NCI-H1417 treated with DMSO at 0.1 percent for 48 hours (cell line): ENCODE results near the gene MACROD2.
"Not testable (repeated sequence)": the region's sequence is repeated elsewhere in the genome, so short reads cannot be mapped to it uniquely, and the experiment has no call there.

Source experiments
- DNase-seq: peaks from one replicate; lab custom pipeline; 2025; lab: John Stamatoyannopoulos, UW

The MACROD2 gene

DNA sequence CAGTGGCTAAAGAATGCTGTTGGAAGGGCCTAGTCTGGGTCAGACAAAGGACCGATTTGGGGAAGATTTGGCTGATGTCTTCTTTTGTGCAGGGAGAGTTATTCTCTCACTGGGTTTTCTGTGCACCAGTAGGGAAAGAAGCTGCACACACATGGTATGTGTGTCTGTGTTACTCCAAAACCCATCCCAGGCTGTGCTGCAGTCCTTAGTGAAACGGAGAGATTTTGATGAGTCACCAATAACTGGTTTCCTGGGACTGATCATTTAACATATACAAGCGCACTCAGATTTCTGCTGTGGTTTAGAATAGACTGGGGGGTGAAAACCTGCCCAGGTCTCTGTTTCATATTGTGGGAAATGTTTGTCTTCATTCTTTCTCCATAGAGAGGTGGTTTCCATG is 1528.1 kb downstream of the MACROD2 start:
- DNase-seq = no peak

DNA sequence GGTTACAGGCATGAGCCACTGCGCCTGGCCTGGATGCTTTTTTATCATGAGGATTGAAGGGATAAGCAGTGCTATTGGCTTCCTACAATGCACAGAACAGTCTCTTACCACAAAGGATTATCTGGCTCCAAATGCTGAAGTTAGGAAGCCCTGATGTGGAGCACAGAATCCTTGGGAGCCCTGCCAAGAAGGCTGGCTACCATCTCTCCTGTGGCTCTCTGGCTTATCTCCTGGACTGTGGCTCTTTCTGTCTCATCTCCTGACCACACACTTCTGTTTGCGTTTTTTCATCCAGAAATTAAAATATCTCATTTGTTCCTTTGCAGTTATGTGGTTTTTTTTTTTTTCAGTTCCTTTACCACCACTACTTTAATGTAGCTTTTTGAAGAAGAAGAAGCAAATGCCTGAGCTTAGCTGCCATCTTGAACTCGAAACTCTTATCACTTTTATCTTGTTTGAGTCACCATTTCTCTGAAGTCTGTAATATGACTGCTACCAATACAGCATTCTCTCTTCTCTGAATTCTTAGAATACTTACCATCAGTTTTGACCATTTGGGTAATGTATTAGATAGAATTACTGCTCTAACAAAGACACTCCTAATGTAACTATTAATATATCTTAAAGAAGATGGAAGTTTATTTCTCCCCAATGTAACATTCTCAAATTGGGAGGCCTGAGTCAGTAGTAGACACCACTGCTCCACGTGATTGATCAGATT is 1533.2 kb downstream of the MACROD2 start:
- DNase-seq = no peak

DNA sequence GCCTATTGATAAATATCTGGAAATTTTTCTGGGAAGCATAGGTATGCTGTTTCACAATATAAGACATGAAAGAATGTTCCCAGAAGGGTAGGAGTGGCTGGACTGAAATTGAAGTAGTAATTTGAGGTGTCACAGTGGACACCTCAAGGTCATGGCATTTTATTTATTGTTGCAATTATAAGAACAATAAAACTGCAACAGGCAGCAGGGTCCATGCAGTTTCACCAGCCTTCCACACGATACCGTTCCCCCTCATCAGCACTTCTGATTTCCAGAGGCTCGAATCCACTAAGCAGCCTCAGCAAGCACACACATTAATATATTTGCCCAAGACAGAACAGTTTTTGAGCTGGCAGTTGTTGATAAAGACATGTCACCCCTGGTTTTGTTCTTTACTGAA is 1540.5 kb downstream of the MACROD2 start:
- DNase-seq = no peak

DNA sequence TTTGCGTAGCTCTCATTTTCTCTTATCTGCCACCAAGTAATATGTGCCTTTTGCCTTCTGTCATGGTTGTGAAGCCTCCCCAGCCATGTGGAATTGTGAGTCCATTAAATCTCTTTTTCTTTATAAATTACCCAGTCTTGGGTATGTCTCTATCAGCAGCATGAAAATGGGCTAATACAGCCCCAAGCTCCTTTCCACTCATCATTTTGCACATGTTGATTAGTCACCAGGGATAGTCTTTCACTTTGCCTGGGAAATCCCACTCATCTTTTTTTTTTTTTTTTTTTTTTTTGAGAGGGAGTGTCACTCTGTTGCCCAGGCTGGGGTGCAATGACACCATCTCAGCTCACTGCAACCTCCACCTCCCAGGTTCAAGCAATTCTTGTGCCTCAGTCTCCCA is 1541.9 kb downstream of the MACROD2 start:
- not testable (repeated sequence) for DNase-seq

DNA sequence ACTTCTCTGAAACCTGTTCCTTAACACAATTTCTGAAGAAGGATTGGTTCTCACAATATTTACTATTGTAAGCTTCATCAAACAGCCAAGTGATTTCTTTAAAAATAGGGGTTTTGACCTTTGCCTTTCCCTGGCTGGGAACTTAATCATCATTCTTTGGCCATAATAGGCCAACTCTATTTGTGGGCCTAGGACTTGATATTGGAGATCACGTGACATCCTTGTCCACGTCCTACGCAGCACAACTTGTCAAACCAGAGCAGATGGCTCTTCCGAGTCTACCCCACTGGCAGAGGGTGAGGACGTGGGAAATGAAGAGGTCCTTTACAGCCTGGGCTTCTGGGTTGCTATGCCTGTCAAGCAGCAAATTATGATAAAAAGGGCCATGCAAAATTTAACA is 1547.3 kb downstream of the MACROD2 start:
- DNase-seq = no peak

DNA sequence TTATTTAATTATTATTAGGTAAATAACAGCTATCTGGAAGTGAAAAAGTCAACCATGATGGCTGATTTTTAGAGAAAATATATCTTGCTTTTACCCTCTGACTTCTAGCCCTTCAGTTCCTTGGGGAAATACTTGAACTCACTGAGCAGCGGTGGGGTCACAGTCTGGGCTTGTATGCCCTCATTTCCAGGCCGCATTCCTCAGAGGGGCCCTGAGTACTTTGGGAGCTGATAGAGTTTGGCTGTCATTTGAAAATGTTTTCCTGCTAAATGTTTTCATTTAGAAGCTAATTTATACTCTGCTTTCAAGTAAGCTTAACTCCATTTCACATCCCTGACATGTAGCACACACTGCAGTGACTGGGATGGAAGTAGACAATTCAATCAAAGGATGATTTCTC is 1549.4 kb downstream of the MACROD2 start:
- no peak for DNase-seq

DNA sequence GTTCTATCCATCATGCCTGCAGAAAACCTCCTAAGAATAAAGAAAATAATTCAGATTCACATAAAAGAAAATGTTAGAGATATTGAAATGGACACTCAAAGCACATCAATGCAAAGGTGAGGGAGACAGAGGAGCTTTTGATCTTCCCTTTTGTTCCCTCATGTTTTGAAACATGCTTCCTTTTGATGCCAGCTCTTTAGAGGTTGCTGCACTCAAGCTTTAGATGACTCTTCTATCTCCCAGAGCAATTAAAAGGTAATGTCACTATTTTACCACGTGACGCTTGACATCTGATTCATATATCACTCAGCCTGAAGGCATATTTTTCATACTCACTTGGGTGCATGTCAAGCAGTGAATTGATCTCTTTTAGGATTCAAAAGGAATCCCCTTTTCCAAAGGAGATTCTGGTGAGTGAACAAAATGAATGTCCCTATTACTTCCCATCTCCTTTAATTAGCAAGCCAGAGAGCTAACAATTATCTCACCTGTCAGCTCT is 1551.3 kb downstream of the MACROD2 start:
- DNase-seq = no peak

DNA sequence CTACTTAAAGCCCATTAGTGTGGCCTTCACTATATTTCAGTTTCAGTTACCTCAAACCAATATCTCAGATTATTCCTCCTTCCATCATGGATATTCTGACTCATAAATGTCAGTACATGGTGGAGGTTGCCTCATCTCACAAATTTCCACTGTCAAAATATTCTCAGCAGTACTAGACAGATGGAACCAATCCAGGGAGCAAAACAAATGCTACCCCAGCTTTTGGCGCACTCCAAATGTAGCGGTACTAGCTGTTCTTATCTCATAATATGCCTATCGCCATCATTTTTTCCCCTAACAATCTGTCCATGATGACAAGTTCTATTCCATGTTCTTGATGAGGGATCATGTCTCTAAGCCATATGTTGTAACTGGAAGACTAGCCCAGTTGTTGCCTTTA is 1551.8 kb downstream of the MACROD2 start:
- no peak for DNase-seq

DNA sequence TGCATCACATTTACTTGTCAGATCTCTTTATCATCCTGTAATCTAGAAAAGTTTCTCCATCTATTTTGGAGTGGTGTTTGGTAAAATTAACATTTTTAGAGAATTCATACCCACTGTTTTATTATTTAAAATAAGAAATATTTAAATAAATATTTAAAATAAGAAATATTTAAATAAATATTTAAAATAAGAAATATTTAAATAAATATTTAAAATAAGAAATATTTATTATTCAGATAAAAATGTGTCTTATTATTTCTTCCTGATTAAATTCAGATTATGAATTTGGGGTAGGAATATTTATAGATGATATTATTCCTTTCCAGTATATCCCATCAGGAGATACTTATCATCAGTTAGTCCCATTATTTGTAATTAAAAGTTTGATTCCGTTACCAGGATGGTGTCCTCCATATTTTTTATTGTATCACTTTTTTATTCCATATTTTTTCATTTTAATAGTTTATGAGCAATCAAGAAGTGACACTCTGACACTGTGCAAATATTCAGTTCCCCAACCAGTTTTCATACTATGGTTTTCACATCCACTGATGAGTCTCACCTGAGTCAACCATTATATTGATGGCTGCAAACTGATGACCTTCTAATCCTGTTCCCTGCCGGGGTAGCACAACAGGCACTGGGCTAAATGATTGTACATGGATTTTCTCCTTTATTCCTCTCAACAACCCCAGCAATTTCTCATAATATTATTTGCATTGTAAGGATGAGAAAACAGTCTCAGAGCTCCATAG is 1555.0 kb downstream of the MACROD2 start:
- no peak for DNase-seq

DNA sequence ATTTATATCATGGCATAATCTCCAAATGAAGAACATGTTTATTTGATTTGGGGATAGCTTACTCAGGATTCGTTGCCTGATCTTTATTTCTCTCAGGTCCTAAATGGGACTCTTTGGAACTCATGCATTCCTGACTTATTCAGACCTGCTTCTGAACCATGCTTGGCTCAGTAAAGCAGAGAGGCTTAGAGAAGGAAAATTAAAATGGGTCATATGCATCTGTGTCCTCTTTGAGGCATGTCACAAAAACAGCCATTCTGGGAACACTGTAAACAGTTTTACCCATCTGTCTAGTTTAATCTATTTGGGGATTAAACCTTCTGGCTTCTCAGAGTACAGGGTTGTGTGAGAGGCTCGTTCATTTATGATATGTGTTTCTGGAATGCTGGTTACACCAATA is 1560.6 kb downstream of the MACROD2 start:
- no peak for DNase-seq

DNA sequence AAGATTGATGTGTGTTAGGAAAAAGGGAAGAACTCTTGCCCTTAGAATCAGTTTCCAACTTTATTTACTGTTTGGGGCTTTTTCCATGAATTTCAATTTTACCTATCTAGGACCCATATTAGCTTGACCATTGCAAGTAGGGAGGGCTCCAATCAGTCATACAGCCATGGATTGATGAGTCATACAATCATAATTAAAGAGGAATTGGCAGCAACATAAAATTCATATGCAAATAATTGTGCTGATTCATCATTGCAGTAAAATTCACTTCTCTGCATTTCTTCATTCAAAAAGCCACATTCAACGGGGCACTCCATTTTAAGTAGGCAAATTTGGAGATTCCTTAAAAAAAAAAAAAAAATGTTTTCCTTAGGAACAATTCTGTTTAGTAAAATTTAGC is 1561.6 kb downstream of the MACROD2 start:
- DNase-seq = no peak

DNA sequence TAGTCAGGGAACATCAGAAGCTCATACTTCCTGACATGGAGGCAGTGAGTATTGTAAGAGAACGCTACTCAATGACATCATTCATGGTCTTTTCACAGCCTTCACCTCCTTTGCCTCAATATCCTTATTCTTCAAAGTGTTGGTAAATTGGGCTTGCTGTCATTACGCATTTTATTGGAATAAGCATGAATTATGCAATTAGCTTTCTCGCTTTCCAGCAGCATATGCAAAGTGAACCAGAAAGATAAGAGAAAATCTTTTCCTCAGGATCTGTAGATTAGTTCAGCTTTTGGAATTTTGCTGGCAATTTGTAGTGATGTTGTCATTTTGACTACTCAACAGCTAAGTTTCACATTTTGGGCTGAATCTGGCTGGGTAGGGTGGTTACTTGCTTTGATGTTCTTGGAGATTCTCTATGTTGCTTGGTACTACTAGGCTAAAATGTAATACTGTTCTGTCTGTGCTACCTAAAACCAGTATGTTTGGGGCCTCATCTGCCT is 1565.8 kb downstream of the MACROD2 start:
- DNase-seq = no peak

DNA sequence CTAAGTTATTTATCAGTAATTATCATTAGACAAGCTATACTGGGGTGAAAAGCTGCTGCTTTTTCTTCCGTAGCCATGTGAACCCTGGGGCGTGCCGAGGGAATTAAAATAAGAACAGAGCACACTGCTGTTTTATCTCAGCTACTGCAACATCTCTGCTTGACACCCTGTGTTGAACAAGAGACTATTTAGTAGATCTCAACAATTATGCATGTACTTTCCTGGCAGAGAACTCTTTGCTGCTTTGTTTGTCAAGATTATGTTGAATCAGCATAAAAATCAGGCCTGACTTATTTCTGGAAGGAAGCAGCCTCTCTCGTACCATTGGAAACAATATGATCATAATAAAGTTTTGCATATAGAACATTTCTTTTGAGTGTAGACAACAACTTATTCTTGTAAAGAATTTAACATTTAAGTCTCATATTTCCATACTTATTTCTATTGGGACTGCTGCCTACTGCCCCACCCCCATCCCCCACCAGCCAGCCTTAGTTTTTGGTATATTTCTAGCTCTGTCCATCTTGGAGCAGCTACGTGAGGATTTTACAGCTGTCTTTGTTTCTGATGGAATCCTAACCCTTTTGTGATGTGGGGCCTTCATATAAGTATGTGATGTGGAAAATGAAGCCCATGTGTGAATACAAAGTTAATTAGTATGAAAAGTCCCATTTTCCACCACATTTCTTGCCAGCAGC is 1566.5 kb downstream of the MACROD2 start:
- no peak for DNase-seq

DNA sequence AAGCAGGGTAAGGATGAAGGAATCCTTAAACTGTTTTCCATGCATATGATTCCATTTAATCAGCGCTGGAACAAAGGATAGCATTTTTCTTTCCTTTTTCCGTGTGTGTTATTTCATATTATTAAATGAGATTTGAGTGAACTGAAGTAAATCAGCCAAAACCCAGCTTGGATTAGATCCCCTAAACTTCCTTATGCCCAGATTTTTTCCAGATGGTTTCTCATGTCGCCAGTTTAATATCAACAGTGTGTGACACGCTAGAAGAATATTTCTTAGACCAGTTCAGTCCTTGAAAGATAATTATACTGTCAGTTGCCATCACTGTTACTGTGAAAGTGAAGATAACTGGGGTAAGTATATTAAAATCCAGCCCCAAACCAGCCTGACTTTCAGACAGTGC is 1568.5 kb downstream of the MACROD2 start:
- DNase-seq = no peak

DNA sequence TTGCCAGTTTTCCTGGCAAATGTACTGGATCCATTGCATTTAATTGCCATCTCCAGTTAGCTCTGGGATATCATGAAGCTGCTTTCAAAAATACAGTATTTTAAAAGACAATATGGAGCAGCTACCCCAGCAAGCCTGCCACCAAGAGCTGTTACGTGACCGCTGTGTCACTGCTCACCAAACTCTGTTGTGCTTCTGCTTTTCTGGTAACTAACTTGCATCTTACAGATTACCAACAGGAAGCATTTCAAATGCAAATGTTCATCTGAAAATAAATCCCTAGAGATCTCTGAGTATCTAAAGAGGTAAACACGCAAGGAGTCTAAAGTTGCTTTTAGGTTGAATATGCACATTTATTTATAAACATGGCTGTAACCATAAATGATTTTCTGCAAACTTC is 1569.7 kb downstream of the MACROD2 start:
- DNase-seq = no peak

DNA sequence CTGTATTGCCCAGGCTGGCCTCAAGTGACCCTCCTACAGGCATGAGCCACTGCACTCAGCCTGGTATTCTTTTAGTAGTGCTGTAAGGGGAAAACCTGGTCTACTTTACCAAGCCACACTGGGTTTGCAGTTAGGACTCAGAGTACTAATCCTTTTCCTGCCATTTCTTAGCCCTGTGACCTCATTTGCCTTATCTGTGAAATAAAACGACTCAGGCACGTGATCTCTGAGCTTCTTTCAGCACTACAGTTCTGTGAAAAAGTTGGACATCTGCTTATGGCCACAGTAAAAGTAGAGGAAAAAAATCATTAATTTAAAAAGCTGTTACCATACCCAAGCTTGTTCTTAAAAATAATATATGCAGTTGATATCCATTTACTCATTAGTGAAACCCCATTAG is 1570.5 kb downstream of the MACROD2 start:
- no peak for DNase-seq

DNA sequence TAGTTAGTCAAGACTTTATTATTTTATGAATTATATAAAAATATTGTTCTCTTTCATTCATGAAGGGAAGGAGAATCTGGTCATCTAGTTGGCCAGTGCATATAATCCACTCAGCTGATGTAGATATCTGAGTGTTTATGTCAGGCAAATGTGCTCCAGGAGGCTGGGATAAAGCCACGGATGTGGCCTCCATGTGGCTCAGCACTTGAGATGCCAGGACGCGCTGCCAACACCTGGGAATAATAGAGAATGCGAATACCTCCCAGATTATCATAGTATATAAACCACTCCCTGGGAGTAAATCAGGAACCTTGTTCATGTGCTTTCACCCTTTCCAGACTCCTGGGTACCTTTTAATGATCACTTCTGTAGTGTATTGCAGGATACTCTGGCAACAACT is 1571.9 kb downstream of the MACROD2 start:
- DNase-seq = no peak

DNA sequence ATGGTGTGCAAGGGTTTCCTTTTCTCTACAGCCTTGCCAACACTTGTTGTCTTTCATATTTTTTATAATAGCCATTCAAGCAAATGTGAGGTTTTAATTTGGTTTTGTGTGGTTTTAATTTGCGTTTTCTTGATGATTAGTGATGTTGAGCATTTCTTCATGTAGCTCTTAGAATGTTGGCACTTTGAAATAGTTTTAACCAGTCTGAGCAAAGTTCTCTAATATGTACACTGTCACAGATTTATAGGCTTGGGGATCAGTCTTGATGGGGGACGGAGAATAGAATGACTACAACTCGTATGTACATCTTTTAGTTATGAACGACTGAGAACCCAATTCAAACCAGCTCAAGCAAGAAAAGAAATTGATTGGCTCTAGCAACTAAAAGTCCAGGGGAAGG is 1574.8 kb downstream of the MACROD2 start:
- no peak for DNase-seq

DNA sequence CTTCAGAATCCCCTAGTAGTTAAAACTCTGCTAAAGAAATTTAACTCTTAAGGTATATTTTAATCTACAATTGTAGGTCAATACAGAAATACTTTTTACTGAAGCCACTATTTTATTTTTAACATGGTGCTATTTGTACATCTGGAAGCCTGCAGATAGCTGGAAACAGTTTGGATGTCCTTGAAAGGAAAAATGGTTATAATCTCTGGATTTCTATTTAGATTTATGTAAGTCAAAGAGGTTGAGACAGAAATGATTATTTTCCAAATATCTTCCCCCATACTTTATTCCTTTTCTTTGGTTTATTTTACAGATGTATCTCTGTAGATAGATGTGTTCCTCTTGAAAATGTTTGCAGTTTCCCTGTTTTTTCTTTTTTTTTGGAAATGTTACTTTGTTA is 1575.7 kb downstream of the MACROD2 start:
- DNase-seq = no peak

DNA sequence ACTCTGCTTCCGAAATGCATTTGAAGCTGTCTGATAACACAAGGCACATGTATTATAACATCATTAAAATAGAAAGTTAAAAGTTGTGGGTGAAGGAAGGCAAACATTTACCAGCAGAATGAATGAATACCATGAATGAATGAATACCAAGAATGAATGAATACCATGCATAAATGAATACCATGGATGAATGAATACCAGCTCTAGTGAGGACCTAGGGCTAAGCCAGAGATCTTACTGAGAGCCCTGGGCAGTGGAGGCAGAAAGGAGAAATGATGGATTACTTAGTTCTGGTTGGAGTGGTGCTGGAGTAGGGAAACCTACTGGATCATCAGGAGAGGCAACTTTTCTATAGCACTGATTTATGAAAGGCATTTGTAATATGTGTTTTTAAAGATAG is 1579.9 kb downstream of the MACROD2 start:
- DNase-seq = no peak

DNA sequence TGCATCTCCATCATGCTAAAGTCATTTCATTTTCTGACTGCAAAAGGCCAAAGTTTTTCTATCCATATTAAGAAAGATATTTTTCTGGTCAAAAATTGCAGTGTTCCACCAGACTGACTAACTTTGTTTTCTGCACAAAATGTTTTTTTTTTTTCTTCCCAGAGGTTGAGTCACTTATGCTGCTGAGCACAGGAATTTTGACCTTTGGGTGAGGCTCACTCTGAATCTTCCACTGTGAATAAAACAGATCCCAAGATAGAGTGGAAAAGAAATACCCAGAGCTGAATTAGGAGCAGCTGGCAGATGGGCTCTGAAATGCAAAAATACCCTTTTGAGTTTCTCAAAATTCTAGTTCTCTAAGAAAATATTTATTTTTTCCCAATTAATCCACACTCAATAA is 1581.1 kb downstream of the MACROD2 start:
- no peak for DNase-seq

DNA sequence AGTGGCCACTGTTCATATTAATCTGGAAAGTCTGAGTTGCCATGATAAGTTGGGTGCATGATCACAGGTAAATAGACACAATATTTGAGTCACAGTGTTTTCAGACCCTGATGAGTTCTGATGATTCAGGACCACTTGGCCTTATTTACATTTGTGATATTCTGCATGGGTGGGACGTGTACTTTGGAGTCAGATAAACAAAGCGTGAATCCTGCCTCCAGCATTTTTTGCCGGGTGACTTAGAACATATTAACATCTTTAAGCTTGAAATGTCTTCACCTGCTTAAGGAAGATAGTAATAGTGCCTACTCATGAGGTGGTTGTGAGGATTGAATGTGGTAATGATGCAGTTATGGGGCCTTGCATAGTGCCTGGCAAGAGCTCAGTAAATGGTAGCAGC is 1582.8 kb downstream of the MACROD2 start:
- DNase-seq = no peak

DNA sequence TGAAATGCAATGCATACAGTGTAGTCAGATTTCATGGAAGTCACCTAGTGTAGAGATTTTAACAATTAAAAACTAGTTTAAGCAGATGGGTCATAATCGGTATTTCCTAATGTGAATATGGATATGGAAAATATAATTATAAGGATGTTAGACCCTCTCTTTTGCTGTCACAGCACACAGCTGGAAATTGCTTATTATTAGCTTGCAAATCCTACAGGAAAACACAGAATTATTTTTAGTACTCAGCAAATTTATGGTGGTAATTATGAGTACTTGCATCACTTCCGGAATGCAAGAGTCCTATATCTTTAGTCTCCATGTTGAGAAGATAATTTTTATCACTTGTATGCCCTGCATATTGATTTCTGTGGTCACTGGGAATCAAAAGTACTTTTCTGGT is 1584.4 kb downstream of the MACROD2 start:
- DNase-seq = no peak
